Brain pericyte (primary cell): ENCODE data around the gene CYP4V2.

ENCODE experiments used
- DNase-seq: peaks from one replicate; pipeline ENCODE4 v3.0.0-alpha.2; 2012; ENCODE audit warnings: low read depth, low spot score

CYP4V2 gene

GRCh38 chr4:186188107-186188506 is 3.3 kb upstream of the CYP4V2 start:
- DNase-seq = no peak

GRCh38 chr4:186189656-186190055 is 1.7 kb upstream of the CYP4V2 start:
- no peak for DNase-seq

GRCh38 chr4:186190581-186191199 is 677 bp upstream of the CYP4V2 start:
- DNase-seq = no peak

- DNase-seq = no peak
Observed at GRCh38 chr4:186192066-186192612, 772 bp downstream of the CYP4V2 start.

- no peak for DNase-seq
Observed at GRCh38 chr4:186193851-186194250, 2.5 kb downstream of the CYP4V2 start.

- DNase-seq = no peak
Observed at GRCh38 chr4:186196063-186196462, 4.7 kb downstream of the CYP4V2 start.

GRCh38 chr4:186200516-186200915 is 9.1 kb downstream of the CYP4V2 start:
- DNase-seq = no peak

- no peak for DNase-seq
Observed at GRCh38 chr4:186201010-186201409, 9.6 kb downstream of the CYP4V2 start.

- no peak for DNase-seq
Observed at GRCh38 chr4:186201535-186202230, 10.3 kb downstream of the CYP4V2 start.

- DNase-seq = no peak
Observed at GRCh38 chr4:186202490-186203140, 11.2 kb downstream of the CYP4V2 start.

- no peak for DNase-seq
Observed at GRCh38 chr4:186203406-186203805, 12.0 kb downstream of the CYP4V2 start.

GRCh38 chr4:186204103-186204559 is 12.8 kb downstream of the CYP4V2 start:
- DNase-seq = no peak

- DNase-seq = no peak
Observed at GRCh38 chr4:186204686-186205085, 13.3 kb downstream of the CYP4V2 start.

GRCh38 chr4:186205156-186205555 is 13.8 kb downstream of the CYP4V2 start:
- no peak for DNase-seq

- DNase-seq = peak; percentile 50
Observed at GRCh38 chr4:186216465-186217024, 25.2 kb downstream of the CYP4V2 start.

- no peak for DNase-seq
Observed at GRCh38 chr4:186217733-186218293, 26.4 kb downstream of the CYP4V2 start.

- DNase-seq = no peak
Observed at GRCh38 chr4:186221624-186222023, 30.3 kb downstream of the CYP4V2 start.

GRCh38 chr4:186225848-186226247 is 34.5 kb downstream of the CYP4V2 start:
- DNase-seq = no peak

- DNase-seq = no peak
Observed at GRCh38 chr4:186226521-186227189, 35.3 kb downstream of the CYP4V2 start.

- peak; percentile 61 for DNase-seq
Observed at GRCh38 chr4:186227221-186227620, 35.9 kb downstream of the CYP4V2 start, which contains the start of gene KLKB1. Gene KLKB1 (plus strand): TSS chr4:186227507. CDS start chr4:186228196, 689 bp downstream.
